Progenitor cell of endocrine pancreas (in vitro differentiated cells): ENCODE measurements around the gene CAMKK2. TPM values are rescaled to one million over a fixed set of nuclear protein-coding genes. Genes with fewer than 3 reads are reported as not detected.
"Not testable (repeated sequence)": the region's sequence is repeated elsewhere in the genome, so short reads cannot be mapped to it uniquely, and the experiment has no call there.

Experiments used
- DNase-seq: peaks from one replicate; pipeline ENCODE4 v3.0.0; 2021; ENCODE audit warnings: low spot score; ENCODE audit not compliant: unreplicated experiment
- H3K27ac Mint-ChIP-seq: 2 replicates; pipeline ENCODE4 v1.8.0; 2021; ENCODE audit warnings: mild to moderate bottlenecking, moderate library complexity, mixed read lengths
- H3K27me3 Mint-ChIP-seq: 2 replicates; pipeline ENCODE4 v1.8.0; 2021; ENCODE audit warnings: mixed read lengths
- H3K36me3 Mint-ChIP-seq: 2 replicates; pipeline ENCODE4 v1.8.0; 2022; ENCODE audit warnings: mixed read lengths; ENCODE audit not compliant: insufficient read depth
- H3K4me1 Mint-ChIP-seq: 2 replicates; pipeline ENCODE4 v1.8.0; 2021; ENCODE audit warnings: low read depth, mixed read lengths
- H3K4me3 Mint-ChIP-seq: 2 replicates; pipeline ENCODE4 v1.8.0; 2021; ENCODE audit warnings: low read depth, mild to moderate bottlenecking, moderate library complexity, mixed read lengths
- H3K9me3 Mint-ChIP-seq: 2 replicates; pipeline ENCODE4 v1.8.0; 2021; ENCODE audit warnings: low read depth, mixed read lengths
- CTCF ChIP-seq: fragments of 200-600 bp; sonication (generic); IDR thresholded peaks from one replicate; pipeline ENCODE4 v1.5.0; 2021; ENCODE audit warnings: antibody characterized with exemption, mild to moderate bottlenecking; ENCODE audit not compliant: unreplicated experiment
- total RNA-seq: library from RNA; stranded (reverse); gene quantifications from 2 replicates; pipeline ENCODE4 v1.2.1, GENCODE V29; 2021

CAMKK2 gene
- total RNA-seq, 1 donor from 2014 or later = 44.2 TPM

- Mint-ChIP-seq H3K27me3 (peaks cover 3% of the 10 kb centered on the region), H3K27ac (no peak overlapping the region), H3K4me1 (peaks cover 8% of the 10 kb centered on the region), H3K36me3 (no peaks in the 10 kb centered on the region), H3K4me3 (no peak overlapping the region), H3K9me3 (no peaks in the 10 kb centered on the region)
- no peak for TF ChIP-seq CTCF
- DNase-seq = no peak
Observed at GRCh38 chr12:121202407-121203355, 93.8 kb downstream of the CAMKK2 start.

- H3K4me1 Mint-ChIP-seq, H3K27ac Mint-ChIP-seq, DNase-seq, H3K4me3 Mint-ChIP-seq, H3K27me3 Mint-ChIP-seq, H3K36me3 Mint-ChIP-seq, H3K9me3 Mint-ChIP-seq: not testable (repeated sequence)
Observed at GRCh38 chr12:121201140-121201539, 95.4 kb downstream of the CAMKK2 start.

- no peak for TF ChIP-seq CTCF
- Mint-ChIP-seq H3K27ac (no peak overlapping the region), H3K27me3 (peaks cover 3% of the 10 kb centered on the region), H3K9me3 (no peaks in the 10 kb centered on the region), H3K4me3 (no peak overlapping the region), H3K4me1 (peaks cover 8% of the 10 kb centered on the region), H3K36me3 (no peaks in the 10 kb centered on the region)
- DNase-seq = no peak
Observed at GRCh38 chr12:121198949-121199348, 97.6 kb downstream of the CAMKK2 start.

- H3K36me3 Mint-ChIP-seq = no peaks in the 10 kb centered on the region
- no peaks in the 10 kb centered on the region for H3K9me3 Mint-ChIP-seq
- no peak overlapping the region for H3K4me3 Mint-ChIP-seq
- TF ChIP-seq CTCF = no peak
- peaks cover 11% of the 10 kb centered on the region for H3K27me3 Mint-ChIP-seq
- H3K4me1 Mint-ChIP-seq = no peaks in the 10 kb centered on the region
- H3K27ac Mint-ChIP-seq = no peak overlapping the region
- no peak for DNase-seq
Observed at GRCh38 chr12:121196902-121197301, 99.6 kb downstream of the CAMKK2 start.

- TF ChIP-seq CTCF = no peak
- Mint-ChIP-seq H3K27ac (no peak overlapping the region), H3K27me3 (peaks cover 13% of the 10 kb centered on the region), H3K4me3 (no peak overlapping the region), H3K9me3 (no peaks in the 10 kb centered on the region), H3K36me3 (no peaks in the 10 kb centered on the region), H3K4me1 (no peaks in the 10 kb centered on the region)
- no peak for DNase-seq
Observed at GRCh38 chr12:121191151-121191550, 105.4 kb downstream of the CAMKK2 start.

GRCh38 chr12:121190523-121191031 lies 105.9 kb downstream of the CAMKK2 start:
- no peak overlapping the region for H3K4me3 Mint-ChIP-seq
- DNase-seq = no peak
- no peak overlapping the region for H3K27ac Mint-ChIP-seq
- H3K27me3 Mint-ChIP-seq = peaks cover 13% of the 10 kb centered on the region
- TF ChIP-seq CTCF = no peak
- no peaks in the 10 kb centered on the region for H3K4me1 Mint-ChIP-seq
- no peaks in the 10 kb centered on the region for H3K36me3 Mint-ChIP-seq
- H3K9me3 Mint-ChIP-seq = no peaks in the 10 kb centered on the region
